ENCODE results near the gene SEMA3F. TPM values are rescaled to one million over a fixed set of nuclear protein-coding genes. Genes with fewer than 3 reads are reported as not detected.

The SEMA3F gene
- total RNA-seq, 1 donor from 2014 or later = 37.5 TPM

- TF ChIP-seq CTCF (IDR thresholded peaks at IDR 0.05) = no peak
- Mint-ChIP-seq H3K9me3 (ENCODE audit: low read depth) (no peaks in the 10 kb centered on the region), H3K27me3 (ENCODE audit: low read depth) (no peaks in the 10 kb centered on the region), H3K4me3 (ENCODE audit: unreplicated experiment) (no peak overlapping the region), H3K4me1 (ENCODE audit: low read depth) (peaks cover 21% of the 10 kb centered on the region), H3K36me3 (ENCODE audit: low read depth) (no peaks in the 10 kb centered on the region), H3K27ac (ENCODE audit: unreplicated experiment) (no peak overlapping the region)
- DNase-seq (ENCODE audit: low spot score) = no peak
Measured at GRCh38 chr3:50136714-50137405, 18.3 kb upstream of the SEMA3F start.

GRCh38 chr3:50137531-50137930 lies 17.6 kb upstream of the SEMA3F start:
- H3K4me1 Mint-ChIP-seq (ENCODE audit: low read depth) = peaks cover 21% of the 10 kb centered on the region
- DNase-seq (ENCODE audit: low spot score) = no peak

GRCh38 chr3:50138266-50139200 lies 16.6 kb upstream of the SEMA3F start:
- Mint-ChIP-seq H3K36me3 (ENCODE audit: low read depth) (no peaks in the 10 kb centered on the region), H3K9me3 (ENCODE audit: low read depth) (no peaks in the 10 kb centered on the region), H3K4me1 (ENCODE audit: low read depth) (peaks cover 21% of the 10 kb centered on the region), H3K4me3 (ENCODE audit: unreplicated experiment) (peak overlapping the region; percentile 22), H3K27me3 (ENCODE audit: low read depth) (no peaks in the 10 kb centered on the region), H3K27ac (ENCODE audit: unreplicated experiment) (peak overlapping the region; percentile 36)
- no peak for TF ChIP-seq CTCF (IDR thresholded peaks at IDR 0.05)
- DNase-seq (ENCODE audit: low spot score) = no peak

More at GRCh38 chr3:50137531-50137930, 17.6 kb upstream of the SEMA3F start:
- no peak for TF ChIP-seq CTCF (IDR thresholded peaks at IDR 0.05)
- Mint-ChIP-seq H3K9me3 (ENCODE audit: low read depth) (no peaks in the 10 kb centered on the region), H3K4me3 (ENCODE audit: unreplicated experiment) (no peak overlapping the region), H3K36me3 (ENCODE audit: low read depth) (no peaks in the 10 kb centered on the region), H3K27me3 (ENCODE audit: low read depth) (no peaks in the 10 kb centered on the region), H3K27ac (ENCODE audit: unreplicated experiment) (no peak overlapping the region)

DNA sequence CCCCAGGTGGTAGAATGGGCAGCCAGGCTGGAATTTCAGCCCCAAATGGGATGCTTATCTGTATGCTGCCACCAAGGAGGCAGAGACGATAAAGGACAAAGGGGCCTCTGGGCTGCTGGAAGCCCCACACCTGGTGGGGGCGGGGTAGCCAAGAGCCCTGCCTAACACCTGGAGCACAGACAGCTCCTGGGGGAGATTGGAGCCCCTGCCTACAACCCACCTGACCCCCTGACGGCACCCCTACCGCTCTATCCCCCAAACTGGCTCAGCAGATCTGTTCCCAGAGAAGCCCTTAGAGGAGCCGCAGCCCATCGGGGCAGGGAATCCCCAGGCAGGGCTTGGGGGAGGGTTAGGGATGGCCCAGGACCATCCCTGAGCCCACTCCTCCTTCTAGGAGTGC lies 15.8 kb upstream of the SEMA3F start:
- H3K4me3 Mint-ChIP-seq (ENCODE audit: unreplicated experiment) = no peak overlapping the region
- H3K4me1 Mint-ChIP-seq (ENCODE audit: low read depth) = peaks cover 21% of the 10 kb centered on the region
- no peak overlapping the region for H3K27ac Mint-ChIP-seq (ENCODE audit: unreplicated experiment)
- H3K9me3 Mint-ChIP-seq (ENCODE audit: low read depth) = no peaks in the 10 kb centered on the region
- TF ChIP-seq CTCF (IDR thresholded peaks at IDR 0.05) = no peak
- H3K27me3 Mint-ChIP-seq (ENCODE audit: low read depth) = no peaks in the 10 kb centered on the region
- H3K36me3 Mint-ChIP-seq (ENCODE audit: low read depth) = no peaks in the 10 kb centered on the region
- DNase-seq (ENCODE audit: low spot score) = no peak

DNA sequence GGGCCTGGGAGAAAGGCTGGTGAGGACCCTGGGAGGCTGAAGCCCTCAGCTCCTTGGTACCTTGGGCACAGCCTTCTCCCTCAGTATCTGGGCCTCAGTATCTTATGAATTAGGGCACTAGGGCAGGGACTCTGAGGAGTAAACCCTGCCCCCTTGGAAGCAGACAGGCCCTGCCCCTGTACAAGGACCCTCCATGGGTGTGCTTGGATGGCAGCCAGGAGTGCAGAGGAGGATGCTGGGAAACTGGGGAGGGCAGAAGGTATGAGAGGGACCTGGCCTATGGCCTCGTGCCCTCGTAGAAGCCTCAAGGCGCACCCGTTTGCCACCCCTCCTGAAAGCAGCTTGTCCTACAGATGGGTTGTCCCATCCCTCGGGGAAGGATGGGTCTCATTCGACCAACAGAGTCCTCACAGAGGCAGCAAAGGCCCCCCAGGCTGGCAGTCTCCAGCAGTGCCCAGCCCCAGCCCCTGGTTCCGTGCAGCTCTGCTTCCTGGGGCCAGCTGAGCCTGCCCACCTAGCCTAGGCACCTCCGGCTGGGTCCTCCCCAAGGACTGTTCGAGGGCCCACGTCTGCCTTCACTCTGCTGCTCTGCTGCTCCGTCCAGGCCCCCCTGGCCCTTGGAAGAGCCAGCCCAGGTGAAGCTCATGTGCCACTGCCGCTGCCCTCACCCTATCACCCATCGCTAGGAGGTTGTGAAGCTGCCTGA lies 15.3 kb upstream of the SEMA3F start:
- Mint-ChIP-seq H3K36me3 (ENCODE audit: low read depth) (no peaks in the 10 kb centered on the region), H3K27me3 (ENCODE audit: low read depth) (no peaks in the 10 kb centered on the region), H3K4me3 (ENCODE audit: unreplicated experiment) (no peak overlapping the region), H3K27ac (ENCODE audit: unreplicated experiment) (no peak overlapping the region), H3K9me3 (ENCODE audit: low read depth) (no peaks in the 10 kb centered on the region), H3K4me1 (ENCODE audit: low read depth) (peaks cover 21% of the 10 kb centered on the region)
- no peak for TF ChIP-seq CTCF (IDR thresholded peaks at IDR 0.05)
- no peak for DNase-seq (ENCODE audit: low spot score)

Measured in chondrocyte (in vitro differentiated cells).